NCI-H2196 treated with DMSO at 0.1 percent for 48 hours (cell line): ENCODE data around the gene UBAP1L.
"Not testable (repeated sequence)": the region's sequence is repeated elsewhere in the genome, so short reads cannot be mapped to it uniquely, and the experiment has no call there.

Experiments used
- DNase-seq: peaks from one replicate; lab custom pipeline; 2025; ENCODE audit not compliant: unreplicated experiment; lab: John Stamatoyannopoulos, UW

UBAP1L gene

DNA sequence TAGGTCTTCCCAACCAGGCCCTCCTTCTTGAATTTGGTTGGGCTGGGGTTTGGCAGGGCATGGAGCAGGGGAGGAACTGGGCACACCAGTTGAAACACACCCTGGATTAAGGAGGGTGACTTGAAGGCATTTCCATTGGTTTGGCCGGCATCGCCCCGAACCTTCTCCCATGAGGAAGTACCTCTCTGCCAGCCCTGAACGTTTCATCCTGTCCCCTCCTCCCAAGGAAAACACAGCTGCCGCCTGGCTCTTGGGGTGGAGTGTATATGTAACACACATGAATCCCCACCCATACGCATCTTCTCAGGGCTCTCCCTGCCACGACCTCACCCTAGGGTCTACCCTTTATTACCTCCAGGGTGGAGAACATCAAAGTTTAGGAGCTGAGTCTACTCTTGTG, 14.6 kb downstream of the UBAP1L start:
- DNase-seq: no peak

DNA sequence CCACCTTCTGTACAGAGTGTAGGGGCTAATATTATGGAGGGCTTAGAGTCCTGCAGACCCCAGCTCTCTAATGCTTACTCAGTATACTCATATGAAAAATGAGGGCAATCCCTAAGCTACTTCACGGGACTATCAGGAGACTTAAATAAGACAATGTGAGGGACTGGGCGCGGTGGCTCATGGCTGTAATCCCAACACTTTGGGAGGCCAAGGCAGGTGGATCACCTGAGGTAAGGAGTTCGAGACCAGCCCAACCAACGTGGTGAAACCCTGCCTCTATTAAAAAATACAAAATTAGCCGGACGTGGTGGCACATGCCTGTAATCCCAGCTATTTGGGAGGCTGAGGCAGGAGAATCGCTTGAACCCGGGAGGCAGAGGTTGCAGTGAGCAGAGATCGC, 15.2 kb downstream of the UBAP1L start:
- DNase-seq: not testable (repeated sequence)

DNA sequence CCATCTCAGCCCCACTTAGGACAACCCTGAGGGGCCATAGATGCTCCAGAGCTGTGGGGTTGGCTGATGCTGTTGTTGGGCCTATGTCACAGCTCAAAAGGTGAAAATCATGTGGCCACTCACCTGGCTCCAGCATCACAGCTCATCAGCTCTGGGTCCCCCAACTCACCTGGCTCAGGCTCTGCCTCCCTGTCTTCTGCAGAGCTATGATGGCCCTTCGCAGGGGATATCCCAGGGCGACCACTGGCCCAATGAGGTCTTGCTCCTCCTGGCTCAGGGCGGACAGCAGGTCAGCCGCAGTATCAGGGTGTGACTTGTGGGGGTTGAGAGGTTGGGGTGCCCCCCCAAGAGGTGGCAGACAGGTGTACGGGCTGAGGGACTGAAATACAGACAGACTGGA, 15.7 kb downstream of the UBAP1L start:
- DNase-seq: no peak

DNA sequence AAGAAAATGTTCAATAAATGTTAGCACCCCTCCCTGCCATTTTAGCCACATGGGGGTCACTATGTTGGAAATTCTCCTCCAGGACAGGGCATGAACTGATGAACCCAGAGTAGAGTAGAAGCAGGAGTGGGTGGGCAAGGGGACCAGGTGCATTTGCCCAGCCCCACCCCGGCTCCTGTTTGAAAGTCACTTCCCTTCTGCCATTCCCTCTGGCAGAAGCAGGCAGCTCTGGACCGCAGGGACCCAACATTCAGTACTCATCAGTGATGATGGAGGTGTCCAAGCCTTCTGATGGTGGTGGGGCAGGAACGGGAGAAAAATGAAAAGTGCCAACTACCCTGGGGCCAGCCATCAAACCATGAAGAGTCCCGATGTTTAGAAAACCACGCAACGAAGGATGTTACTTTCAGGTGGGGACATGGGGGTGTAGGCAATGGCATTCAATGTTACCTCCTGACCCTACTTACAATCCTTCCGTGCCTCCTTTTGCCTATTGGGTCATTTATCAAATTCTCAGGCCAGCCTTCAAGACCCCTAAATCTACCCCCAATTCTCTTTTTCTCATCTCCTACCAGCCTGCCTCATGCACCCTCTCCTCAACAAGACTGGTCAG, 17.2 kb downstream of the UBAP1L start:
- DNase-seq: no peak

DNA sequence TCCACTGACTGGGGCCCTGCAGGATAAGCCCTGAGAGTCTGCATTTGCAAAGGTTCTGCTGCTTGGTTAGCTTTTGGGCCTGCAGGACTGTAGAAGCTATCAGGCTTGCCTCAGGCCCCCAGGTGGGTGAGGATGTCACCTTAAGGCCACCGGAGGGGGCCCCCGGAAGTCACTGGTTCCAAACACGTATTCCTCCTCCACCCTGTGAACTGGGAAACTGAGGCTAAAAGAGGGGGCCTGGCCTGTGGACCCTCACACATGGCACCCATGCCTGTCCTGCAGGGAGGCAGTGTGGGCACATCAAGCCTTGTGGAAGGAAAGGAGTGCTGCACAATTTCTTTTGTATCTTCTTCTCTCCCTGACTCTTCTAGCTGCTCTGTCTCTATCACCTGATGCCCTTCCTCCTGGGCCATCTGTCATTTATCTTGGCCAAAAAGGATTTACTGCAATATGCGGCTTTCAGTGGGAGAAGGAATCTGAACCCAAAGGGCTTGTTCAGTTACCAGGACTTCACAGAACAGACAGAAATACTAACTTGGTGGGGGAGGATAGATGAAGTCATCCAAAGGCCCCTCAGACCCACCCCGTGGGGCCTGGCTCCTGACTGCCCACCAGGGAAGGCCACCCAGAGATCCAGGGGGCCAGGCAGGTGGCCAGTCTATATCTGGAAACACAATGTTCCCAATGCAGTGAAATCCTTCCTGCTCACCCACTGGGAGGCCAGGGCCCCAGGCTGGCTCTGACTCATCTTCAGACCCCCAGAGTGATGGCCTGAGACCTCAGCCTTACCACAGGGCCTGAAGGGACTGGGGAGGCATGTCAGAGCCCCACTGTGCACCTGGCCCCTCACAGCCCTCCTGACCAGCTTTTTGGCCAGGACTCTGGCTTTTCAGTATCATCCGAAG, 18.3 kb downstream of the UBAP1L start:
- no peak for DNase-seq

DNA sequence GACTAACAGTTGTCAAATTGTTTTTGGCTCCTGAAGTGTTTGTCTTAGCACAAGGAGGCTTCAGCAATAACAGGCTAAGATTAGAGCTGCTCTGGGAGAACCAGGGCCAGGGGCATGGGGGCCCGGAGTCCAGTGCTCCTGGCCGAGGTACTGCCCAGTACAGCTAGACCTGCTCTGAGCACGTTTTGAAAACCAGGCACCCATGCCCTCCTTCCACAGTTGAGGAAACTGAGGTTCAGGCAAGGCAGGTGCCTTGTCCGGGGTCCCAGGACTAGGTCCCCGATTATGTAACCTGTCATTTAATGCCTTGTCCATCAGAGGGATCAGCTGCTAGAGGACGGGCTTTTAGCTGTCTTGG, 19.3 kb downstream of the UBAP1L start:
- no peak for DNase-seq

DNA sequence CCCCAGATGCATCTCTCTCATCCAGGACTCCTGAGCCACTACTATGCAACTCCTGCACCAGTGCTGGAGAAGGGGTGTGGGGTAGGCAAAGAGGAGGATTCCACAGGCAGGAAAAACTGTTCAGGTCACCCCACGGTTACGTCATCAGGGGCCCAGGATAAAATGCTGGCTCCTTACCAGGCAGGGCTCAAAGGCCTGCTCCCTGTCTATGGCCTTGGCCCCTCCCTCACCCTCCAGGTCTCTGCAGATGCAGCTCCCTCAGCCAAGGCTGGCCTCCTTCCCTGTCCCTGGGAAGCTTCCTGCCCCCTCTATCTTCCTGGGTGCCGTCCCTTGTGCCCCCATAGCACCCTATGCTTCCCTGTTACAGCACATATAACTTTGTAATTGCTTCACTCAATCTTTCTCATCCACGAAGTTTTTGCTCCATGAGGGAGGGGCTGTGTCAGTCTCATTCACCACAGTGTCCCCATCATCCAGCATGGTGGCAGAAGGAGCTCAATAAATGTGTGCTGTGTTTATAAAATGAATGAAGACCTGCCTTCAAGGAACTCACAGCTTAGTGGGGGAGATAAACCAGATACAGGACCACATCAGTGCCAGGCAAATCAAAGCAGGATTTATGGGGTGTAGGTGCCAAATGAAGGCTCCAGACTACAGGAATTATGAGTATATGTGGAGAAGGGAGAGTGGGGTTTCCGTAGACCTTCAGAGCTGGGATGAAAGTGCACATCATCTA, 19.8 kb downstream of the UBAP1L start:
- DNase-seq: no peak

DNA sequence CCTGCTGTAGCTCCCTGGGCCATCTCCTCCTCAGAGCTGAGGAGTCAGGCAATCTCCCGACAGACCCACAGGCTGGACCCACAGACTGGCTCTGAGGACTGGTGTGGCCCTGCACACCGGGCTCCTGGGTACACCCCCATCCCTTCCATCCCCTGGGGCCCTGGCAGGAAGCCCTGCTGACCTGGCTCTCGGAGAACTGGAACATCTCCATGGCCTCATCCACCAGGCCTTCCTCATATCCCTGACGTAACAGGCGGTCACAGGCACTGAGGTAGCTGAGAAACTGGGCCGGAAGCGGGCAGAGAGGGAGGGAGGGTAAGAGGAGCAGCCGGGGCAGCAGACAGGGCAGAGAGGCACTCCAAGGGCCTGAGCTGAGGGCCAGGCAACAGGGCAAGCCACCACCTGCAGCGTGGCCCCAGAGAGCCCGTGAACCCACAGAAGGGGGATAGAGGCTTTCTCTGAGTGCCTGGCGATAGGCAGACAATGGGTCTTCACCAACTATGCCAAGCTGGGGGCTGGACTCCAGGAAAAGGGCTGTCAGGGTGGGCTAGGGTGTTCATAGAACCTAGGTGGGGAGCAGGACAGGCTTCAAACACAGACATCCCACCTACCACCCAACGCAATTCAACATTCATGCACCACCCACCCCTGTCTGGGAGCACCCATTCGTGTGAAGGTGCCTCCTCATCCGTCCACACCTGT, 20.6 kb downstream of the UBAP1L start:
- no peak for DNase-seq

DNA sequence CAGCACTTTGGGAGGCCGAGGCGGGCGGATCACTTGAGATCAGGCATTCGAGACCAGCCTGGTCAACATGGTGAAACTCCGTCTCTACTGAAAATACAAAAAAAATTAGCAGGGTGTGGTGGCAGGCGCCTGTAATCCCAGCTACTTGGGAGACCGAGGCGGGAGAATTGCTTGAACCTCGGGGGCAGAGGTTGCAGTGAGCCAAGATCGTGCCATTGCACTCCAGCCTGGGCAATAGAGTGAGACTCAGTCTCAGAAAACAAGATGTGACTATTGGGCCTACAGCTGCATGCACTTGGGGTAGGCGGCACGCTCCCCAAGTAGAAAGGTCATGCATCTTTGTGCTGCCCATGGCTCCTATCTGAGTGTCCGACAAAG, 21.2 kb downstream of the UBAP1L start:
- not testable (repeated sequence) for DNase-seq

DNA sequence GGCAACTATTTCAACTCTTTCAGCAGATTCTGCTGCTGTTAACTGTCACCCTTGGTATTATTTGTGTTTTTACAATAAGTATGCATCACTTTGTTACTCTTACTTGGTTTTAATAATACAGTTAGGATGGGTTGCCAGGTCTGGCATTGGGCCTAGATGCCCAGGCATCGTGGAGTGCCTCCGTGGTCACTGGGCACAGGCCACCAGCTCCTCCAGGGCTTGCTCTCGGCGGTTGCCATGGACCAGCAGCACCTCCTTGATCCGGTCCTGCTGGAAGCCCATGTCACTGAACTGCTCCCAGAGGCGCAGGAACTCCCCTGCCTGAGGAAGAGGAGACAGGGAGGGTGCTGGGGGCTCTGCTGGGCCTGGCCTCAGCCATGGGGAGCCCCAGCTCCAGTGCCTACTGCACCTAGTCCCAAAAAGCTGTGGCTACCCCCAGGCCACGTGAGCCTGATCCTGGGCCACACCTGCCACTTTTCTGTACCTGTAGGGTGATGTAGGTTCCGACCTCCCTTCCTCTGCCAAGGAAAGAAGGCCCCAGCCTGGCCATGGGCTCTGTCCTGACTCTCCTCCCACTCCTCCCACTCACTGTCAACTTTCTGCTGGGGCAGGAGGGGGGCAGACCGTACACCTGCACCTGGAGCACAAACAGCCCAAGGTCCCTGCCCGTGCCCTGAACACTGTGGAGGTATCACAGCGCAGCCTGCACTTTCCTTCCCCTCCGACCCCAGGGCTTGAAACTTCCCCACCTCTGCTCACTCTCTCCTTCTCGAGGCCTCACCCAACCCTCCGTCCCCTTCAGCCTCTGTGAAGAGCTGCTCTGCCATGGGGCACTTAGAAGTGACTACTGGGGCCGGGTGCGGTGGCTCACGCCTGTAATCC, 21.8 kb downstream of the UBAP1L start:
- DNase-seq: no peak

DNA sequence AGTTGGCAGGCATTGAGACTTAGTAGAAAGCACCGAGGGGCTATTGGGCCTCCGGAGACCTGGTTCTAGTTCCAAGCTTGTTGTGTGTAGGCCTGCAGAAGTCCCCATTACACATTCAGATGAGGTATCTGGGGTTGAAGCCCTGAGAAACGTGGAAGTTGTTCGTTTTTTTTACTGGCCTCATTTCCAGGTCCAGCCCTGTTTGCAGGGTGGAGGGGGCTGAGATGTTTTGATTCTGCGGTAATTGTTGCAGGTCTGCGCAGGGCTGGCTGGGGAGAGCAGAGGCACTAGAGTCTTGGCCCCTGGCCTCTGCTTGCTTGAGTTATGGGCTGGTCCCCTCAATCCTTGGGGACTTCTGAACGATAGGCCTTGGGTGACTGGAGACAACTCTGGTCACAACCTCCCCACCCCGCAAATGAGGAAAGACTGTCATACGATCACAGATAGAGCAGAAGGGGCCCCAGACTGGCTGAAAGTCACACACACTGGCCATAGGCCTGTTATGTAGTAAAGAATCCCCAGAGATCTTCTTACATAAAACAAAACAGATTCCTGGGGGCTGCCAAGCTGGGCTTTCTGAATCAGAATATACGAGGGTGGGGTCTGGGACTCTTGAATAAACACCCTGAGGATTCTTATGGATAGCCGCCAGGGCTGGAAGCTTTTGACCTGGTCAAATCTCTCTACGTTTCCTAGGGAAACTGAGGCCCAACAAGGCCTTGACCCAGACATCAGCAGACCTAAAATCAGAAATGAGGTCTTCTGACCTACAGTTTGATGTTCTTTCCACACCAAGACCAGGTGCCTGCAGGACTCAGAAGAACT, 22.8 kb downstream of the UBAP1L start:
- DNase-seq: no peak

DNA sequence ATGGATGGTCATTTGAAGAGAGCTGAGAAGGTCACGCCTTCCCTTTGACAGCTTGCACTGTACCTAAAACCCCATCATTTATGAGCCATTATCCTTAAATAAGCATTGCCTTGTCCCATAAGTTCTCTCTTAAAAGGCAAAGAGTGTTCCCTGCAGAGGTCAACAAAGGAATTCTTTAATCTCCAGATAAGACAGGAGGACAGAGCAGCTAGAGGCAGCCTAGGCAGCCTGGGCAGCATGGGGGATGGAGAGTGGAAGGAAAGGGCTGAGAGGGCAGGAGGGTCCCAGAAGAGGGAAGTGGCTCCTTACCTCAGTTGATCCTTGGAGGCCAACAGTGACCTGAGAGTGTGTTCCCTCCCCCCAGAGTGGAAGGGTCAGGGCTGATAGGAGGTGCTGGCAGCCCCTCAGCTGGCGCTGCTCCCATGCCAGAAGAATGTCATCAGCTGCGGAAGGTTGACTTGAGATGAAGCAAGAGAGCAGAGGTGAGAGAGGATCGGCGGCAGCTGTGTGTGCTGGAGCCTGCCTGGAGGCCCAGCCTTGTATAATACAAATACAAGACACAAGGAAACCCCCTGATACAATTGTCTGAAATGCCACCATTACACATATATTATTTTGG, 25.7 kb downstream of the UBAP1L start:
- no peak for DNase-seq

DNA sequence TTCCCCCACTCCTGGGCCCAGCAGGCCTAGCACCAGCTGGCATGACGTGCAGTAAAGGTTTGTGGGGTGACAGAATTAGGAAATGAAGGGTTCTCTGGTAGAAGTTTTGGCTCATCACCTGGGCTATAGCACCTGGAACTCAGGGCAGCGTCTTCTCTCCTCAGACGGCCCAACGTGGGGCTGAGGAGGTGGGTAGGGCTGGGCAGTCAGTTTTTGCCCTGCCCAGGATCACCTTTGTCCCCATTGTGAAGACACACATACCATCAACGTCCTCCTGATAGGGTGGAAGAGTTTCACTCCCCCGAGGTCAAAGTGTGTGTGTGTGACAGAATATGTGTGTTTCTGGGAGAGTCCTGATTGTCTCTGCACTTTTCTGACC, 26.4 kb downstream of the UBAP1L start:
- DNase-seq: no peak

DNA sequence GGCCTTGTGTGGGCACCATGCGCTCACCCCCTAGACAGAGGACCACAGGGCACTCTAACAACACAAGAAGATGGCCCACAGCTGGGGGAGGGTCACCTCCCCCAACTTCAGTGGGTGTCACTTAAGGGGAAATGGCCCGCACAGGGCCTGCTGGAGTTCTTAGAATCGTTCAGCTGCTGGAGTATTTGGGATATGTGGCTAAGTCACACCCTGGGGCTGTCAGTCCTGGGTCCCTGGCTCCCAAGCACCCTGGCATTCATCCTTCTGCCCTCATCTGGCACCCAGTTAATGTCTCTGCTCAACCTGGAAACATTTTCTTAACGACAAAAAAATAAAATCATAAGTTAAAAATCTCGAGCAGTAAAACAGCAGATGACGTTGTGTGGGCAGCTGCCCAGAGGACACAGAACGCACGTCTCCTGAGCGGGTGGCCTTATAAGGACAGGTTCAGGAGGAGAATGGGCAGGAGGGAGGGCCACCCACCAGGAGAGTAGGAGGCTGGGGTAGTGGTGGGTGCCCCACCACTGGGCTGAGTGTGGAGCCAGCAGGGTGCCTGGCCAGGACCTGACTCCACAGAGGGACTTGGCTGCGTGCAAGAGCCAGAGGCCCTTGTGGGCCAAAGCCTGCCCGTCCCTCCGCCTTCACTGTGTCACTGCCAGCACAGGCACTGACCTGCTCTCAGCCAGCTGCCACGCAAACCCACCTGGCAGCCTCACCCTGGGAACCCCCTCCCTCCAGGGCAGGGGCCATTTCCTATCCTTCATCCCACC, 26.9 kb downstream of the UBAP1L start:
- DNase-seq: no peak

DNA sequence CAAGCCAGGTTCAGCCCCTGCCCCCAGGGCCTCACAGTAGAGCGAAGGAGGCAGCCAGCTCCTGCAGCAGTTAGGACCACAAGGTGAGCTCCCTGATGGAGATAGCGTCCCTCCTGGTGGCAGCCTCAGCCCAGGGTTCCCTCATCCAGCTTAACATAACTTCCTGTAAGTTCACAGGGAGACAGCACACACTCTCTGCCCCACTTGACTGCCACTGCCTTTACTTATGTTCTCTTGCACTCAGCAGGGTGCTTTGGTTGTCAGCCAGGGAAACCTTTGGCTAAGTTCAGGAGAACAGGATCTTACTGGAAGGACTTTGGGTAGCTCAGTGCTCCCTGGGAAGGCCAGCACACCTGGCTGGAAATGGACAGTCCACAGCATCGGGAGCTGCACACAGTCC, 27.6 kb downstream of the UBAP1L start:
- no peak for DNase-seq

DNA sequence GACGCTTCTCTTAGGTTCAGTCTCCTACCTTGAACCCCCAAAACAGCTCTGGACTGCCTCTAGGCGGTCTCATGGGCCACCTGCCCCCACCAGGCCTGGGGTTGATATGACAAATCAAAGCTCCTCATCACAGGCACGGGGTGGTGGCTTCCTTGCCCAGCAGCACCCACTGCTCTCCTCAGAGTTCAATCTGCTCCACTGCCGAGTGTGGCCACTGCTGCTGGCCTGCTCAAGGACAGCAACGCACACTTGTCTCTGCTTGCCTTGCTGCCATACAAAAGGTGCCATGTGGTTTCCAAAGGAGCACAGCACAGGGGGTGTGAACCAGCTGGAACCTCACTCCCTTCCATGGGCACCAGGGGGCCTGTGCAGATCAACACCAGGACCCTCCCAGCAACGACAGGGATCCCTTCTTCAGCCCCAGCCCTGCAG, 28.3 kb downstream of the UBAP1L start:
- DNase-seq: no peak

DNA sequence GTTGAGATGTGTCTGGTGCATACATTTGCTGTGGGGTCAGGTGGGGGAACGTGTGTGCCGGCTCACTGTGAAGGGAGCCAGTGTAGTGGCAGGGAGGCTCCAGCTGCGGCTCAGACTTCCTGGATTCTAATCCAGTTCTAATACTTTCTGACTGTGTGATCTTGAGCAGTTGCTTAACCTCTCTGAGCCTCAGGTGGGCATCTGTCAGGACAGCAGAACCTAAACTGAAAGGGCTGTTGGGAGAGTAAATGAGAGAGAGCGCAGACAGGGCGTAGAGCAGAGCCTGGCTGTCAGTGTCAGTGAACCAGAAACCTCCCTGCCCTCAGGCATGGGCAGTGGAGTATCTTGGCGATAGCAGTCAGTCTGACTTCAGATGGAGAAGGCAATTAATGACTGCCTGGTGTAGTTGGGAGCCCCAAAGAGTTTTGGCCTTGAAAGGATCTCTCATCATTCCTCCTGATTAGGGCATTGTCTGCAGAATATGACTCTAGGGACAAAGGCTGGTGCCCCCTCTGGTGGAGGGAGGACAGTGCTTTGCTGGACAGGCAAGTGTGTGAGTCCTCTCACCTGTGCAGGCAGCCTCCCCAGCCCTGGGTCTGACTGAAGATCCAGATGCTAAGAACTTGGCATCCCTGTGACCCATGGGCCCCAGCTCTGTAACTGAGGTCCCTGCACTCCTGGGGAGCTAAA, 28.9 kb downstream of the UBAP1L start:
- DNase-seq: no peak

DNA sequence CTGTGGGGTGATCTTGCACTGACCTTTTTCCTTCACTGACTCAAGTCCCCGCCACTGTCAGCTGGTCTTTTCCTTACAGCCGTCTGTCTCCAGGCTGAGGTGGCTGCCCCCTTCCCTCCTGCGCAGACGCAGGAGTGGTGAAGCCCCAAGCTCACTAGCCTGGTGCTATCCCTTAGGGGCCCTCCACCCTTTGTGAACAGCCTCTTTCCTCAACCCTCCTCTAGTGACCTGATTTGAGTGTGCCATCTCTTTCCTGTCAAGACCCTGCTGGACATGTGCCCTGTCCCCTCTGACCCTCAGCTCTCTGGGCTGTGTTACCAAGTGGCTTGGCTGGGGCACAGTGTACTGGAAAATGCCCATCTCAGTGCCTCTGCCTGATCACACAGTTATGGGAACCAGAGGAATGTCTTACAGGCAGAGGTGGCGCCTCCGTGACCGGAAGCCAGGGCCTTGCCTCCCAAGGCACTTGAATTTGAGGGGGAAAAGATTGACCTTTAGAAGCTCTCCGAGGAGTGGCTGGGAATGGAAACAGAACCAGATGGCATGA, 29.7 kb downstream of the UBAP1L start:
- no peak for DNase-seq
